Hippocampal formation (tissue), 2 donors: Measurements from ENCODE around the gene PON3.
A peak's percentile ranks its signal among the peaks of the same experiment; 100 is the strongest.
"Not testable (repeated sequence)": the region's sequence is repeated elsewhere in the genome, so short reads cannot be mapped to it uniquely, and the experiment has no call there.

Experiments used
- DNase-seq, 2 donors: peaks; one replicate each; lab custom pipeline; 2025; lab: John Stamatoyannopoulos, UW

PON3 gene

GRCh38 chr7:95411666-95412065 lies 15.5 kb upstream of the PON3 start:
- DNase-seq = no peak

DNA sequence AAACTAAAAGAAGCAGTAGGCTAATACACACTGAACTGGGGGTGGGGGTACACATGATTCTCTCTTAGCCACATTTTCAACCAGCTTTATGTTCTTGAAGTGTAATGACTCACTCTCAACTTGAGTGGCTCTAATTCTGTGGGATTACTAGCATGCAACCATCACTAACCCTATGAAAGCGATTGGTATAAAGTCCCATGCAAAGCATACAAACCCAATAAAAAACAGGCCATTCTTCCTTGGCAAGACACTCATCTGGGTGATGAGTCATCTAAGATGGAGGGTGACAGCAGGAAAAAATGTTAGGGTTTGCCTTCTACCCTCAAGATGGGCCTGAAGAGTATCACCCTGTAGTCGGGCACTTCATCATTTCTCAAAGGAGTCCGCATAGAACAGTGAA lies 14.9 kb upstream of the PON3 start:
- DNase-seq = no peak

- DNase-seq = no peak
These were observed 11.6 kb upstream of the PON3 start for GRCh38 chr7:95407751-95408150.

DNA sequence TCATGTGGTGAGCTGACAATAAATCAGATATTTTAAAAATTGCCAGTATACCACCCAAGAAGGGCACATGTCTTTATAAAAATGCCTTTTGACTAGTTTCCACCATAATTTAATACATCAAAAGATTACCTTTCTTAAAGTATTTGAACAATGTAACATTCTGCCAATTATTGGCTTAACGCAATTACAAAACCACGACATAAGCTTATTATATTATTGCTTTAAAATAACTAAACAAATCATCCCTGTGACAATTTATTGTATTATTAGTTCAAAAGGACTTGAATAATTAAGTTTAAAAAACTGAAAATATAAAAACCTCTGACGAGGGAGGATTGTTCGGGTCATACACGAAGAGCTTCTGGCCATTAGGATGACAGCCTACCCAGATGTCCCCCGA lies 9.6 kb upstream of the PON3 start:
- no peak for DNase-seq

GRCh38 chr7:95405208-95405607 lies 9.0 kb upstream of the PON3 start:
- no peak for DNase-seq

DNA sequence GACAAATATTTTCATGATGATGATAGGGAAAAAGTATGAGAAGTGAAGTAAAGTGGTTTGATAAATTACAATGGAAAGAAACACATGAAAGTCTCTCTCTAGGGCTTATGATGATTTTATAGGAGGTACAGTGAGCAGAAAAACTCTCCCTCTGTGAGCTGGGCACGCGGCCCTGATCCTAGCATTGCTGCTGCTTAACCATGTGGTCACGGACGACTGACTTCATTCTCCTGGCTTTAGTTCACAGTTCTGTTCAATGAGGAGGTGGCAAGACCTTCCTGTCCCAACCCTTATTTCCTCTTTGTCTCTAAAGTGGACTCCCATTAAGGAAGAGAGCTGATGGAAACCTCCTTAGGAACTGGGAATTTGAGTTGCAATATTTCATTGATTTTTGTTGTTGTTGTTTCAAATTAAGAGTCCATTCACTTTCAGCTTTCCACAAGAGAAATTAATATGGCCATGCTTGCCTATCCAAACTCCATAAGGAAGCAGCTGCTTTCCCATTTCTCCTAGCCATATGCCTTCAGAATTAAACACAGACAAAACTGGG lies 8.2 kb upstream of the PON3 start:
- no peak for DNase-seq

- no peak for DNase-seq
These were observed 2.2 kb upstream of the PON3 start for GRCh38 chr7:95398155-95398940.

DNA sequence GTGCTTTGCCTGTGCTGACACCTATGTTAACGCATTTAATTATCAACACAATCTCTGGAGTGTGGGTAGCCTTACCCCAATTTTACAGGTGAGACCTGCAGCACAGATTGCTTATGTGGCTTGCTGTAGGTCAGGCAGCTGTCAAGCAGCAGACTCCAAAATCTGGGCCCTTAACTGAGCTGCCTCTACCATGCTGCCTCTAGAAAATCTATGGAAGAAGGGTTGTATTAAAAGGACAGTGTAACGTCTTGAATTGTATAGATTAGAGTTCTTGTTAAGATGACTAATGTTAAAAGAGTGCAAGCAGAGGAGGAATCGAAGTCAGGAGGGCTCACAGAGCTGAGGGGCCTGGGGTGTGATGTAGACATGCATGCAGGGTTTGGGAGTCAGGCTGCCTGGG lies 1.2 kb upstream of the PON3 start:
- DNase-seq = no peak

- no peak for DNase-seq
These were observed 430 bp downstream of the PON3 start for GRCh38 chr7:95395755-95396135.

GRCh38 chr7:95394370-95394769 lies 1.8 kb downstream of the PON3 start:
- no peak for DNase-seq

DNA sequence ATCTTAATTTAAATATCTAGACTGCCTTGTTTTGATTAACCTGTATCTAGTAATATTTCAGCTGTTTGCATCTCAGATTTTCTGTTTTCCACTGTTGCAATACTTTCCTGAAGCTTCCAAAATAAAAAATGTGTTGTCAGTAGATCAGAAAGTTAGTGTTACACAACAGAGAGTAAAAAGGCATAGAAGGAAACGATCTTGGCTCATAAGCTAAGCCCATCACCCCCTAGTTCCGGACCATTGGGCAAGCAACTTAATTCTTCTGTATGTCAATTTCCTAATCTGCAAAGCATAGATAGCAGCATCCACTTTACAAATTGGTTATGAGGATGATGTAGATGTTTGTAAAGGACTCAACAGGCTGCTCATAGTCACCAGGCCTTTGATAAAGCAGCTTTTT lies 4.4 kb downstream of the PON3 start:
- no peak for DNase-seq

DNA sequence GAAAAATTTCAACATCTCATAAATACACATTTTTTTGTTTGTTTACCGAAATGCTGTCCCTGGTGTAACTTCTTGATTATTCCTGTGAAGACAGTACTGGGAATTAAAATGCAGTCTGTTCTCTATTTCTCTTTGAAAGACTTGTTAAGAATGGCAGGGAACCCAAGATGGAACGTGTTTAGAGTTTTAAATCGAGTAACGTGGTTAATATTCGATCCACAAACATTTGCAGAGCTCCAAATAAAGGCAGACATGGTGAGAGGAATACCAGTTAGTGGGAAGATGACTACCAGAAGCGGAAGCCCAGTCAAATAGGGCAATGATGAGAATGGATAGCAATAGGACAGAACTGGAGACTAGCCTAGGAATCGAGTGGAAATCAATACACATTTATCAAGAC lies 6.7 kb downstream of the PON3 start:
- peak in 1 of 2 donors; percentile 43 for DNase-seq

- not testable (repeated sequence) for DNase-seq
These were observed 16.7 kb downstream of the PON3 start for GRCh38 chr7:95379457-95379856.

- no peak for DNase-seq
These were observed 19.4 kb downstream of the PON3 start for GRCh38 chr7:95376632-95377400.

- no peak for DNase-seq
These were observed 20.5 kb downstream of the PON3 start for GRCh38 chr7:95375591-95376257.

GRCh38 chr7:95373323-95373722 lies 22.9 kb downstream of the PON3 start:
- DNase-seq = no peak

DNA sequence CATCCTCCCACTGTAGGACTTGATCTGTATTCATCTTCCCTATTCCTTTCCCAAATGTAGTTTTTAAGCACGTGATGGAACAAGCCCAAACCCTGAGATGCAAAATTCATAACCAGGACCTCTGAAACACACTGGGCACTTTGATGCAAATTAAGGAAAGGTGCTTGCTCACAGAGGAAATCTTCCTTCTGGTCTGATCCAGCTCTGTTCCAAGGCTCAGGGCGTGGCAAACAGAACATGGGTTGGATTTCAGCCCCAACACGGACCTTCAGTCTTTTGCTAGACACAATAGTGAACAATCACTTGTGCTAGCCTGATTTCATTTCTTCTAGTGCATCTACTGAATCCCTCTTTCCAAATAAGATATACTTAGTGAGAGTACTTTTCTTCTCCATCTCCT lies 27.9 kb downstream of the PON3 start:
- no peak for DNase-seq

DNA sequence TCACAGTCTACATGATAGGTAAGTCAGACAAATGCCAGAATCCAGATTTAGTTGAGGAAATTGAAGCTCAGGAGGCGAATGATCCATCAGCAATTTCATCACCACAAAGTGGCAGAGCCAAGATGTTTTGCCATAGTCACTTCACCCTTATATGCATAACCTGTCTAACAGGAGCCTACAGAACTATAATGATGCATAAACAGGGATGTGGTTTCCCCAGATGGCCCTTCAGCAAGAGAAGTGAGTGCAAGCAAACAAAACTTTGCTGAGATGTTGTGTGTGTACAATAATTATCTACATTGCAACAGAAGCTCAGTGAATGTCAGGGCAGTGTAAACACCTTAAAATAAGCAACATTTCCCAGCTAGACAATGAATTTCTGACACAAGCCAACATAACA lies 28.6 kb downstream of the PON3 start:
- no peak for DNase-seq

- no peak for DNase-seq
These were observed 31.0 kb downstream of the PON3 start for GRCh38 chr7:95365151-95365550.

DNA sequence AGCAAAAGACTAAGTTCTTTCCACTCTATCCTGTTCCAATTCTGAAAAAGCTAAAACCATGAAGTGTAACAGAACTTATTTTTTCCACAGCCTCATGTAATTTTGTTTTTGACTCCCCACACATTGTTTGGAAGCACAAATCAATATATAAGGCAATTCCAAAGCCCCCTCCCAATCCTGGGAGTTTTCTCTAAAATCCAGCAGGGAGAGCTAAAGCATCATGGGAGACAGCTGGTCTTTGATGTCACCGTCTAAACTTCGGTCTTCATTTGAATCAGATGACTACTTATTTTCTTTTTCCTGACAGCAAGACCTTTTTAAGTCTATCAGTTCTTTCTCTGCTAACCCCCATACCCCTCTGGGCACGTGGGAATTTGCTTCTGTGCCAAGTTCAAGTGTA lies 38.6 kb downstream of the PON3 start:
- DNase-seq = no peak

- no peak for DNase-seq
These were observed 53.4 kb downstream of the PON3 start for GRCh38 chr7:95342642-95343307.

DNA sequence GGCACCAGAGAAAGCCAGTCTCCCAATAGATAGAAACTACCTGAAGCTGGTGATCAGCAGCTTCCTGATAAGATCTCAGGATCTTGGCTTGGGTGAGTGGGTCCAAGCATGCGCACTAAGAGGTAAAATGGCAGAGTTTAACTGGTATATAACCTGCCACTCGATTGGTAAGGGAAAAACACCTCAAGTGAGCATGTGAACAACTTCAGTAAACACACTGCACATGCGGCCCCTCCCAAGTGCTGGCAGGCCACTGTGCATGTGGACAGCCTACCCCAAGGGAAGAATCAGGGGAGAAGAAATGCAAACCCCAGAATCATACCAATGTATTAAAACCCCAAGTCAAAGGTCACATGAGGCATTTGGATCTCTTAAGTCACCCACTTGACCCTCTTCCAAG lies 54.1 kb downstream of the PON3 start:
- no peak for DNase-seq
